Omental fat pad (tissue), 4 donors: ENCODE results near the gene SETD1A. TPM values are rescaled to one million over a fixed set of nuclear protein-coding genes. Genes with fewer than 3 reads are reported as not detected.
"Not testable (repeated sequence)": the region's sequence is repeated elsewhere in the genome, so short reads cannot be mapped to it uniquely, and the experiment has no call there.

Experiments used
- ATAC-seq: fragments of 150-250 bp; one replicate; pipeline ENCODE4 v1.9.1; 2016; ENCODE audit warnings: mild to moderate bottlenecking, moderate library complexity; ENCODE audit not compliant: low FRiP score
- DNase-seq: peaks from one replicate; pipeline ENCODE4 v3.0.0-alpha.2; 2019; ENCODE audit warnings: low spot score
- CTCF ChIP-seq, 3 donors: fragments of 450-650 bp; IDR thresholded peaks; one replicate each; pipeline ENCODE4 v1.5.1; 2016 to 2017; ENCODE audit warnings: antibody characterized with exemption in 3 of 3, mild to moderate bottlenecking in 3 of 3, moderate library complexity in 2 of 3
- total RNA-seq, 4 donors: library from RNA; depleted of rRNA; stranded (reverse); fragments of >200 nt; gene quantifications; one replicate each; pipeline ENCODE4 v1.1.0, GENCODE V29; 2016

The SETD1A gene
- total RNA-seq, 4 donors from 2014 or later, result 5.3 to 13.6 (median 9.2) TPM

GRCh38 chr16:31009120-31009519, 51.6 kb downstream of the SETD1A start:
- ATAC-seq, result no peak
- DNase-seq, result no peak
- no peak for TF ChIP-seq CTCF (IDR thresholded peaks at IDR 0.05)

GRCh38 chr16:31009894-31010584, 52.5 kb downstream of the SETD1A start:
- TF ChIP-seq CTCF (IDR thresholded peaks at IDR 0.05), result no peak
- DNase-seq (no peak), ATAC-seq (no peak)

- no peak for ATAC-seq
- no peak for DNase-seq
Measured at GRCh38 chr16:31010585-31011325, 53.2 kb downstream of the SETD1A start, which contains the start of gene STX1B. TSS of gene STX1B (minus strand) at chr16:31010638. CDS start at chr16:31010396, 242 bp downstream.

GRCh38 chr16:31011815-31012214, 54.3 kb downstream of the SETD1A start:
- ATAC-seq, DNase-seq: not testable (repeated sequence)

More at GRCh38 chr16:31010585-31011325, 53.2 kb downstream of the SETD1A start, which contains the start of gene STX1B:
- TF ChIP-seq CTCF (IDR thresholded peaks at IDR 0.05), result no peak

GRCh38 chr16:31013292-31013691, 55.7 kb downstream of the SETD1A start:
- DNase-seq, ATAC-seq: not testable (repeated sequence)

- ATAC-seq, result no peak
Measured at GRCh38 chr16:31016018-31016417, 58.5 kb downstream of the SETD1A start.

GRCh38 chr16:31017756-31018155, 60.2 kb downstream of the SETD1A start:
- not testable (repeated sequence) for DNase-seq, ATAC-seq

More at GRCh38 chr16:31016018-31016417, 58.5 kb downstream of the SETD1A start:
- TF ChIP-seq CTCF (IDR thresholded peaks at IDR 0.05), result no peak
- DNase-seq, result no peak

- DNase-seq (no peak), ATAC-seq (no peak)
- no peak for TF ChIP-seq CTCF (IDR thresholded peaks at IDR 0.05)
Measured at GRCh38 chr16:31020536-31020935, 63.0 kb downstream of the SETD1A start.
